GM18858 (cell line): ENCODE data around the gene SLX1B.
"Not testable (repeated sequence)": the region's sequence is repeated elsewhere in the genome, so short reads cannot be mapped to it uniquely, and the experiment has no call there.

Source experiments
- ATAC-seq: cut with Tn5 transposase; IDR thresholded peaks from one replicate; pipeline ENCODE4 v1.9.1; 2021; ENCODE audit not compliant: unreplicated experiment

Gene SLX1B

GRCh38 chr16:29454269-29454668, at the start of gene SLX1B, which contains the start of gene BOLA2:
Gene SLX1B (plus strand): TSS chr16:29454533.
Gene BOLA2 (minus strand): TSS chr16:29454351. CDS start chr16:29454253, 98 bp downstream.
- ATAC-seq = peak; percentile 85

- ATAC-seq = not testable (repeated sequence)
Observed at GRCh38 chr16:29405249-29405648, 49.1 kb upstream of the SLX1B start.

DNA sequence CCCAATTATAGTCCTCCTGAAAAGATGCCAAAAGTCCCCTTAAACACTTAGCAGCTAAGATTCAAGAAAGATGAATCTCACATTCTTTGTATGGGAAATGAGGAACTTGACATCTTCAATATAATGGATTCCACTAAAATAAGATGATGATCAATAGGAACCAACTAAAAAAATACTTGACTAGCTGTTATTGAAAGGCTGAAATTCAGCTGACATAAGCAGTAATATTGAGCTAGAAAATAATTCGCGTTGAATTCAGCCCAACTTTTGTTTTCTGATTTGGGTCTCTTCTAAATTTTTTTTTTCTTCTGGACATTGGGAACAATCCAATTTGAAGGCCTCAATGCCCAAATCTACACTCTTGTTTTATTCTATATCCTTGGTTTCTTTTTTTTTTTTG, 30.7 kb upstream of the SLX1B start:
- not testable (repeated sequence) for ATAC-seq

- ATAC-seq = not testable (repeated sequence)
Observed at GRCh38 chr16:29425390-29425789, 28.9 kb upstream of the SLX1B start.

DNA sequence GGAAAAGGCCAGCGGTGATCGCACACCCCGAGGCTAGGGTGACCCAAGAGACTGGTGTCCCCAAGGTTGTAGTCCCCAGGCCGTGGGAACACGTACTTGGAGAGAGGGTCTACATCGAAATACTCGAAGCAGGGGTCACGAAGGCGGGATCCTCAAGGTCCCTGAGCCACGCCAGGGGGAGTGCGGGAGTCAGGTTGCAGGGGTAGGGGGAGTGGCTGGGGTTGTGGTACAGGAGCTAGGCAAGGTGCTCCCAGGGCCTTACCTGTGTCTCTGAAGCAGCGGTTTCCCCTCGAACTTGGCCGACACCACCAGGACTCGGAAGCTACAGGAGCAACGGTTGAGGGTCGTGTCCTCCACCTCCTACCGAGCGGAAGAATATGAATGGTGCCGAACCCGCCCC, 579 bp upstream of the SLX1B start:
- ATAC-seq = not testable (repeated sequence)

- ATAC-seq = peak; percentile 30
Observed at GRCh38 chr16:29454828-29455227, 495 bp downstream of the SLX1B start.

GRCh38 chr16:29457660-29458059, 3.3 kb downstream of the SLX1B start:
- not testable (repeated sequence) for ATAC-seq

- not testable (repeated sequence) for ATAC-seq
Observed at GRCh38 chr16:29459706-29460646, 5.6 kb downstream of the SLX1B start, which contains the start of gene SULT1A4. Gene SULT1A4 (plus strand): TSS chr16:29459913. CDS start chr16:29461386, 1,473 bp downstream.

GRCh38 chr16:29460647-29461030, 6.3 kb downstream of the SLX1B start:
- not testable (repeated sequence) for ATAC-seq

- ATAC-seq = not testable (repeated sequence)
Observed at GRCh38 chr16:29465985-29466824, 11.9 kb downstream of the SLX1B start.

DNA sequence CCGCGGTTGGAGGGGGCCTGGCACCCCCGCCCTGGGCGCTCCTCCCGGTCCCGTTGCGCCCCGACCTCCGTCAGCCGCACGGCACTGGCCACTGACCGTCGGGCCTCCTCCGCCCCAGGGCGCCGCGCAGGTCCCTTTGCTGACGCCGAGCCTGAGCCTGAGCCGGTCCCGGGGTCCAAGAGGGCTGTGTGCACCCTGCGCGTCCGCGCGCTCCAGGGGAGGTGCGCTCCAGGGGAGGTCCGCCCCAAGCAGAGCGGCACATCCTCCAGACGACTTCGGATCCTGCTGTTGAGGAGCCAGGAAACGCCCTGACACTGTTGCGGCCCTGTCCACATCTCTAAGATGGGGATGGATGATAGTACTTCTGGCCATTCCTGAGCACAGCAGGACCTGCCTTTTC, 12.6 kb downstream of the SLX1B start:
- ATAC-seq = not testable (repeated sequence)

GRCh38 chr16:29467654-29468366, 13.5 kb downstream of the SLX1B start:
- ATAC-seq = not testable (repeated sequence)

DNA sequence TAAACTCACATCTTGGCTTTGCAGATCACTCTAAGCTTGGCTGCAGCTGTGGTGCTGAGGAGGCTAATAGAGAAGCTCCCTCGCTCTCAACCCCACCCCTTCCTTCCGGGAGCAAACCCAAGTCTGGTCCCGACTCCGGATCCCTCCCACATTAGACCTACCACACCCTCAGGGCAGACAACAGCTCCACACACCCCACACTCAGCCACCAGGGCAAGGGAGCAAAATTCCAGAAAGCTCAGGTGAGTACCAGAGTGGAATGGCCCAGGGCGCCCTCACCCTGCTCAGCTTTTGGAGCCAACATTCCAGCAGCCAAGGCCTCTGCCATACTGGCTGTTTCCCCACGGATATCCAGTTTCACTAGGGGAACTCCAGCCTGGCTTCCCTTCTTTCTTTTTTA, 15.3 kb downstream of the SLX1B start:
- not testable (repeated sequence) for ATAC-seq

DNA sequence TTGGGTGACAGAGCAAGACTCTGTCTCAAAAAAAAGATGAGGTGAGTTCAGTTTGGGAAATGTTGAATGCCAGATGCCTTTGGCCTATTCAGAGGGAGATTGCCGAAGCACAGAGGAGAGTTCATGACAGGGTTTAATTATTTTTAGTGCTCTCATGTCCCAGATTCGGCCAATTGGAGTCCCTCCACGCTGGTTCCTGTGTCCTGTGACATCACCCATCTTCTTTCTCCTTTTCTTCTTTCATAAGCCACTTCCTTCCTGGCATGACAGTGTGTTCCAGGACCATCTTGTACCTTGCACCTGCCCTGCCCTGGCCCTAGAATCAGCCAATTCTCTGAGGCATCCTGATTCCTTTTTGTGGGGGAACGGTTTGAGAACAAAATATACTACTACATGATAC, 17.7 kb downstream of the SLX1B start:
- not testable (repeated sequence) for ATAC-seq

- ATAC-seq = not testable (repeated sequence)
Observed at GRCh38 chr16:29482276-29482675, 27.9 kb downstream of the SLX1B start.

DNA sequence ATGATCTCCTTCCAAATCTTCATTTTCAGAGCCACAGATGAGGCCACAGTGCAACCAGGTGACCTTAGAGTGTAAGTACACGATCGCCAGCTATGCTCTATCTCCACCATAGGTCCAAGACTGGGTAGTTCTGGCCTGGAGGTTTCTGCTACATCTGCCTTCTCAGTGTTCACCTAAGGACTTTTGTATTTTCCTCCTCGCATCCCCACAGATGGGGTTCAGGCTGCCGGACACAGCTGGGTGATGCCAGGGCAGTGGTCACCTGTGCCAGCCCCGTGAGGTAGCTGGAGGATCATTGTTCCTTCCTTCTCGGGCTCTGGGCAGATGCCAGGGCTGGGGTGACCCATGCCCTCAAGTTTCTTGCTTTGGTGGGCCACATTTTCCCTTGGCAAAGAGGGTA, 52.0 kb downstream of the SLX1B start, which contains the start of gene NPIPB12:
Gene NPIPB12, minus strand, starts transcription at position 101 of the 400 bp plus-strand sequence.
- ATAC-seq = not testable (repeated sequence)
